ENCODE results near the gene TBC1D1. TPM values are rescaled to one million over a fixed set of nuclear protein-coding genes. Genes with fewer than 3 reads are reported as not detected.

Gene TBC1D1
- total and polyA plus RNA-seq, 12 donors: 85.4 to 153 (median 106) TPM

DNA sequence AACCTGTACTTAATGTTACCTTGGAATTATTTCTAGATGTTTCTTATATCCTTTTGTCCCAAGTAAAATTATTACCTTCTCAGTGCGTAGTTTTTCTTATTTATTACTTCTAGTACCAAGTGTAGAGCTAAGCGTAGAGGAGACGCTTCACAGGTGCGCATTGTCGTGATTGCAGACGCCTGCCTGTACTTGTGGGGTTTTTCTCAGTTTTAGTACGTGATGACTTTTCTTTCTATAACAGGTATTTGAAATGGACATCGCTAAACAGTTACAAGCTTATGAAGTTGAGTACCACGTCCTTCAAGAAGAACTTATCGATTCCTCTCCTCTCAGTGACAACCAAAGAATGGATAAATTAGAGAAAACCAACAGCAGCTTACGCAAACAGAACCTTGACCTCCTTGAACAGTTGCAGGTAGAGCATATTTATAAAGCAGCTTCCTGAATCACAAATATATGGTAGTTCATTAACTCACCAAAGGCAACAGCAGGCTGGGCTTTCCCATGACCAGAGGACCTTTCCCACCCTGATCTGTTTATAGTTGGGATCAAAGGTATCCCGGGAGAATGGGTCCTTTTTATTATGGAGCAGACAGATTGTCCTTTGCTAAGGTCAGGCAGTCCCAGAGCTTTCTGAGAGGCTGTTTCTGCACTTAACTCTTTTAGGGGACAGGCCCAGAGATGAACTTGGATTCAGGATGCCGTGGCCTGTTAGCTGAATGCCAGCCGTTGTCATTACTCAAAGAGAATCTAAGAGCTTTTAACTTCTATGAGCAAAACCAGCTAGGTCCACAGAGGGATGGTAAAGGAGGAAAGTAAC, 242.2 kb downstream of the TBC1D1 start:
- TF ChIP-seq CTCF (IDR thresholded peaks at IDR 0.05): no peak
- peaks cover 0 to 63% (median 38%) of the 10 kb centered on the region in 9 donors for H3K4me1 ChIP-seq
- H3K4me3 ChIP-seq: no peak overlapping the region
- peak overlapping the region in 6 of 10 donors; percentile 22 to 67 (median 60) for H3K27ac ChIP-seq
- no peak for DNase-seq
- H3K36me3 ChIP-seq: peaks cover 0 to 71% (median 24%) of the 10 kb centered on the region in 9 donors
- intact Hi-C loops (cut with DNase I): no loop called here
- 92 to 93% methylated on average over 14 of the region's 14 CpGs for WGBS, 2 donors
- H3K27me3 ChIP-seq: no peaks in the 10 kb centered on the region
- no peaks in the 10 kb centered on the region for H3K9me3 ChIP-seq
- no peak for ATAC-seq

DNA sequence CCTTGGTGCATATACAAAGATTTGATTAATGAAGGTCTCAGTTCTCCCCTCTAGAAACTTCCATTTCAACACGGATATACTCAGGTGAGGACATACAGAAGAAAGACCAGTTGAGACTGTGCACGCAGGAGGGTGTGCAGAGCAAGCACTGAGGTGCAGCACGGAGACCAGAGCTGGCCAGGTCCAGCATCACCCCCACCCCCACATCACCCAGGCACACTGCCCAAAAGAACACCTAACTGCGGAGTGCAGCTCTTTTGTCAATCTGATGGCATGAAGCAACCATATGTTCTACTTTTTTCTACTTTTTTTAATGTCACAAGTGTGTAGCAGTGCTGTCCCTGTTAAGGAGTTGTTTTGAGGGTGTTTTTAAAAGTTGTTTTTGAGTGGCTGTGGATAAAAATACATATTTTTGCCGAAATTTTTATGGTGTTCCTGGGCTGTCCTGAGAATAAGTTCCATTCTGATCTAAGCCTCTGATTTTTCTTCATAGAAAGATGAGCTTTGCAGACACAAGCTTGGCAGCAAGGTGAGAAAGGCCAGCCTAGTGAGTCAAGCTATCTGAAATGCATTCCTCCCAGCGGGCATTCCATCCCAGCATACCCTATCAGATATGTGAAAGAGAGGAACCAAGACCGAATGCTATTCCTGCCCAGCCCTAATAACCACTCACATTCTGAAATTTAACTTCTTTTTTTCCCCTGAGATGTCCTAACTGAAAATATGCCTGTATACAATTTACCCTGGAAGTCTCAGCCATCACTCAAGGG, 243.0 kb downstream of the TBC1D1 start:
- no peaks in the 10 kb centered on the region for H3K27me3 ChIP-seq
- H3K36me3 ChIP-seq: peaks cover 0 to 77% (median 28%) of the 10 kb centered on the region in 9 donors
- H3K4me3 ChIP-seq: no peak overlapping the region
- ATAC-seq (peak in 1 of 8 donors; percentile 50), DNase-seq (no peak)
- no peak for TF ChIP-seq CTCF (IDR thresholded peaks at IDR 0.05)
- H3K4me1 ChIP-seq: peaks cover 0 to 55% (median 35%) of the 10 kb centered on the region in 9 donors
- no peaks in the 10 kb centered on the region for H3K9me3 ChIP-seq
- peak overlapping the region in 1 of 10 donors; percentile 45 for H3K27ac ChIP-seq
- intact Hi-C loops (cut with DNase I): no loop called here
- WGBS, 2 donors: 74 to 77% methylated on average over 7 of the region's 7 CpGs

- ATAC-seq: no peak
- 97% methylated on average over 8 of the region's 8 CpGs for WGBS, 2 donors
- H3K4me3 ChIP-seq: no peak overlapping the region
- H3K9me3 ChIP-seq: no peaks in the 10 kb centered on the region
- intact Hi-C loops (cut with DNase I): no loop called here
- no peak for DNase-seq
- no peak for TF ChIP-seq CTCF (IDR thresholded peaks at IDR 0.05)
- H3K36me3 ChIP-seq: peaks cover 0 to 82% (median 37%) of the 10 kb centered on the region in 9 donors
- H3K4me1 ChIP-seq: peaks cover 0 to 42% (median 30%) of the 10 kb centered on the region in 9 donors
- H3K27me3 ChIP-seq: no peaks in the 10 kb centered on the region
- H3K27ac ChIP-seq: no peak overlapping the region
Measured at GRCh38 chr4:38135201-38135600, 244.3 kb downstream of the TBC1D1 start.

DNA sequence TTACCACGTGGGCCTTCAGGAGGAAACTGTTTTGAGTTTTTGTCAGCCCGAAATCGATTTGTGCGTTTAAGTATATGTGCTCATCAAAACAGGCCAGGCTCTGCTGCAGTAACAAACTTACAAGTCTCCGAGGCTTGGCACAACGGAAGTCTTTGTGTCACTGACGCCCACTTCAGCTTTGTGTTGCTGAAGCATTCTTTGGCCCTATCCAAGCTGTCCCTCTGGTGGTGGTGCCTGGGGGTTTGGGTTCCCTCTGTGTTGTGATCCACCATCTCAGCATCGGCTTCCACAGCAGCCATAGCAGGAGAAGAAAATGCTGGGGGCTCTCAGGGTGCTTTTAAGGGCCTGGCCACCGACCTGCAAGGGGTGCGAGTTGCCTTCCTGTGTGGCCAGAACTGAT, 245.7 kb downstream of the TBC1D1 start:
- WGBS, 2 donors: 90 to 93% methylated on average over 10 of the region's 10 CpGs
- Histone ChIP-seq H3K9me3 (no peaks in the 10 kb centered on the region), H3K4me3 (no peak overlapping the region), H3K36me3 (peaks cover 0 to 84% (median 37%) of the 10 kb centered on the region in 9 donors), H3K4me1 (peaks cover 0 to 29% (median 19%) of the 10 kb centered on the region in 9 donors), H3K27ac (no peak overlapping the region), H3K27me3 (no peaks in the 10 kb centered on the region)
- no peak for DNase-seq
- no peak for TF ChIP-seq CTCF (IDR thresholded peaks at IDR 0.05)
- intact Hi-C loops (cut with DNase I): no loop called here
- ATAC-seq: no peak
